ENCODE measurements around the gene MEDAG.
"Not testable (repeated sequence)": the region's sequence is repeated elsewhere in the genome, so short reads cannot be mapped to it uniquely, and the experiment has no call there.

The MEDAG gene

DNA sequence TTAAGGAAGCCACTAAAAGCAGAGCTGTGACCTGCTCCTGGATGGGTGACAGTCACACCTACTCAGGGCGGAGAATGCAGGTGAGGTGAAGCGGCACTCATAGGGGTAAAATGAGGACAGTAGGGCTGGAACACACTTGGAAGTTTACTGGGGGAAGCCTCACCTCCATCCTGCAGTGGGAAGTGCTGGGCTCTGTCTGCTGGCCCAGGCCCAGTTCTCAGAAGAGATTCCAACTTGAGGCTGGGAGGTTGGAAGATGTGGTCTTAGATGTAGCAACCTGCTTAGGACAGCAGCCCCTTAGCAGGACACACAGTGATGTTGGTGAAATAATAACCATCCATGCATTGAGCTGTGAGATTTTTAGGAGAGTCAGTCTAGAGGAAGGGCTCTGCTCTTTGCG is 4.6 kb downstream of the MEDAG start:
- no peak for DNase-seq

DNA sequence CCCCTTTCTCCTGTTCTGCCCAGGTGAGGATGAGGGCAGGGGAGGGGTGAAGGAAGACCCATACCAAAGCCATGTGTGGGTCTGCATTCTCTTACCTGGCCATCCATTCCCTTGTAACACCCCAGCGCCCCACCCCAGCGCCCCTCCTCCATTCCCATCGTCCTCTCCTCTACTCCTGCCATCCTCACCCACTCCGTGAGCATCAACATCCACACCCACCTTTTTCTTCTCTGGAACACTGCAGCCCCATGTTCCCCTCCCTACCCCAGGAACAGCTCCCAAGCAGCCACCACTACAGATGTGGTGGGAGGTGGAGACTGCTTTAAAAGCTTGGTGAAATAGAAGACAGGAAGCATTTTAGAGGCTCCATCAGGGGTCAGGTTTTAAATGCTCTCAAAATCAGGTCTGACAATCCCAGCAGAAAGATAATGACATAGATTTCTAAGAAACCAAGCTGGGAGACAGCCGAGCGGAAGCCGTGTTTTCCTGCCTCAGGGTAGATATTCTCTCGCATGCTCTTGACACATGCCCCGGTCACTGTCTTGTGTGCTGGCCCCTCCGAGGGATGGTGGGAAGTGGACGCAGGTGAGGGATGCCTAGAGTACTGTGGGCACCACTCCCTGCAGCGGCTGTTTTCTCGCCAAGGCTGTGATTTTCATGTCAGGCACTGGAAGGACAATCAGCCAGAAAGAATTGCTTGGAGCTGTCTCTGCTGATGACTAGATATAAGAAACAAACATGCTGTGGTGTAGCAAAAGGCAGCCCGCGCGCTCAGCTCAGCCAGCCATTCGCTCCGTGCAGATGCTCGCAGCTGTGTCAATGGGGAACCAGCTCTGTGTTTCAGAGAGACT is 9.8 kb downstream of the MEDAG start:
- DNase-seq, result no peak

DNA sequence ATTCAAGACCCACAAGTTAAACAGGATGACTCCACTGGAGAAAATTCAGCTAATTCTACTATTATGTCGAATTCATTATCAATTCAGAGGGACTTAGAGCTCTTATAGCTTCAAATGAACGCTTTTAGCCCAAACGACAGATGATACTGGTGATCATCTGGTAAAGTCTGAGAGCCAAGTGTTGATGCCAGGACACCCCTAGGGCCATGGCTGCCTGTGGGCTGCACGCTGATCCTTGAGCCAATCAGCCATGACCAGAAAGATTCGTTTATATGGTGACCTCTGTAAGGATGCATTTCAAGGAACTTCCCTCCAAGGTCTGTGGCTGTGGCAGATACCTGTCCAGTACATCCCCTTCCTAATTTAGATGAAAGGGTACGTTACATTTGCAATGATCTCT is 10.9 kb downstream of the MEDAG start:
- DNase-seq, result no peak

DNA sequence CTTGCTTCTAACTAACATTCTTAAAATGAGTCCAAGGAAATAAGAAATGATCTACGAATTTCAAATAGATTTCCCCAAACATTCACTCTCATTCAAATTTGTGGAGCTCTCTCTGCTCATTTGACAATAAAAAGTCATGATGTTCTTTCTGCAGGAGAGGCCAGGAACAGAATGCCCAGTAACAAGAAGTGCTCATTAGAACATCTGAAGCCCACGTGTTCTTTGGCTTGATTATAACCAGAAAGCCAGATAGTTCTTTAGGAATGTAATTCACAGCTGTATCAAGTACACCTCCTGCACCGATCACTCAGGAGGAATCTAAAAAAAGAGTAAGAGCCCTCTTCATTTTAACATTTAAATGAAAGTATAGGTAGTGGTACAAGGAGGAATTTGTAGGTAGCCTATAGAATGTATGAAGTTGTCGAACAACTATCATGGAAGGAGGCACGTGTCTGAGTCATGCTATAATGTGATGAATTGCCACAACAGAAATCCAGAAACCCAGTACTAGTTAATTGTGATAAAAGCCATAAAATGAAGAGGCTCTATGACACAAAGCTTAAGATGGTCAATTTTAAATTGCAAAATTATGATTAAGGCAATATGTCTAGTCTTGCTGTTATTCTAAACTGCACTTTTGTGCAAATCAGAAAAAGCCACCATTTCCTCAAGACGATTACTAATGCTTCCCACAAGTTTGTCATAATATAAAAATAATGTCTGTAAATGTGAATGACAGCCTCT is 12.8 kb downstream of the MEDAG start:
- DNase-seq, result no peak

DNA sequence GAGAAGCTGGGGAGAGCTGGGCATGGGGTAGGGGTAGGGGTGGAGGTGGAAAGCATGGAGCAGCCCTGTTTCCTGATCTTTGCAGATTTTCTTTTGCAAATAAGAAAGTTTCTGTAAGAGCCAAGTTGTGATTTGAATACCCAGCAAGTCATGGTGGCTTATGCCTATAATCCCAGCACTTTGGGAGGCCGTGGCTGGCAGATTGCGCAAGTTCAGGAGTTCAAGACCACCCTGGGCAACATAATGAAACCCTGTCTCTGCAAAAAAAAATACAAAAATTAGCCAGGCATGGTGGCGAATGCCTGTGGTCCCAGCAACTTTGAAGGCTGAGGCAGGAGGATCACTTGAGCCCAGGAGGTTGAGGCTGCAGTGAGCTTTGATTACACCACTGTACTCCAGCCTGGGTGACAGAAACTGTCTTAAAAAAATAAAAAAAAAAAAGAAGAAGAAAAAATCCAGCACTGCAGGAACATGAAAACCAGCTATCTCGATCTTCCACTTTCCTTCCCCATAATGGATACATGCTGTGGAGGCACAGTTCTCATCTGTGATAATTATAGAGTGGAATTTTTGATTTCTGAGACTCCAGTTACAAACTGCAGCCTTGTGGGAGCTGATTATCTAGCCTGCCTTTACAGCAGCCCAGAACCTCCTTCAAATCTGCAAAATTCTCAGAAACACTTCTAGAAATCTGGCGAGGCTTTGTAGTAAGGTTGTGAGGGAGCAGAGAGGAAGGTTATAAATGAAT is 14.3 kb downstream of the MEDAG start:
- DNase-seq, result no peak

DNA sequence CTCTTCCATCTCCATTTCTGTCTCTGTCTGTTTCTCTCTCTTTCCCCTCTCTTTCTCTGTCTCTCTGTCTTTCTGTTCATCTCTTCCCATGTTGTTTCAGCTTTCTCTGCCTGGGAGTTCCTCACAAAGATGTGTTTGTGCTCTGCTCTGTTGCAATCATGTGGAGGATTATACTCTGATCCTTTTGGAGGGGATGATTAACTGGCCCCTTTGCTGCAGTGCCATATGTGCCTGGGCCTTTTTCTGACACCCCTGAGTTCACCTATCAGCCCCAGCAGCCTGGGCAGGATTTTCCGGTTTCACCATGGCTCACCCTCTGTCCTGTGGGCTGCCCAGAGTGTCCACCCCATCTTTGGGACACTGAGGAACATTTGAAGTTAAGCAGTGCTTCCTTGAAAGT is 17.3 kb downstream of the MEDAG start:
- no peak for DNase-seq

DNA sequence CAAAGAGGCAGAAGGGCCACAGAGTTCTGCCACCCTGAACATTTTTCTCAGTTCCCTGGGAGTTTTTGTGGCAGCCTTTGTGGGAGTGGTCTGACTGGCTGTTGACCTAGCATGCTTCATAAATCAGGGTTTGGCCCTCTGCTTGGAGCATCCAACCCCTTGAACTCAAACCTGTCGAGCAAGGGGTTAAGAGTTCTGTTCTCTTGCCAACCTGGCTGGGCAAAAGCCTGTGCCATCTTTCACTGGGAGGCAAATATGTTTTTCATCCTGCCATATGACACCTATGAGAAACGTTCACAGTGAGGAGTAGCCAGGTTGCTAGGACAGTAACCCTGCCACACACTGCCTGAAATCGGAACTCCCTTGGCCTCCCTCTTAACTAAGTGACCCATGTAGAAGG is 18.6 kb downstream of the MEDAG start:
- no peak for DNase-seq

DNA sequence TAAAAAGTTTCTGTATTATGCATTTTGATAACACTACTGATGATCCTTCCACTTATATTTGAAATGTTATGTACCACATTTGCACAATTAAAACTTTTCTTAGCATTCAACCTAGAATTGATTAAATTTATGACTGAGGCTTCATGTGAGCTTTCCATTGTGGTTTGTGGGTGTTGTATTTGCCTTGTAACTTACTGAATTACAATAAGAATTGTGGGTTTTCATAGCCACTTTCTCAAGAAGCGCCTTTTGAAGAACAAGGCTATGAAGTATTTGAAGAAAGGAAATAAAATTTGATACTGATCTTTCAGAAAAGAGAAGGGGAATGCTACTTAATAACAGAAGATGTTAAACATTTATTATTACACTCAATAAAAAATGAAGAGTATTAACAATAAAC is 19.4 kb downstream of the MEDAG start:
- DNase-seq, result no peak

DNA sequence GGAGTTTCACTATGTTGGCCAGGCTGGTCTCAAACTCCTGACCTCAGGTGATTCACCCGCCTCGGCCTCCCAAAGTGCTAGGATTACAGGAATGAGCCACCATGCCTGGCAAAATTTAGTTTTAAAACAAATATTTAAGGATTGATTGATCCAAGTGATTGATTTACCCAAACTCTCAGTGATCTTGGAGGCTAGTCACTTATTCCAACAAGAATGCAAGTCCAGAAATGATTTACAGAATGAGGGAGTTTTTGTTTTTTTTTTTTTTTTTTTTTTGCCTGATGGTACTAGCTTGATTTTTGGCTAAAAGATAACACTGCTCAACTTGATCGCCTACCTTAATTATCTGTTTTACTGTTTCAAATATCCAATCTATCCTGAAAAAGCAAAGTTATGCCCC is 20.7 kb downstream of the MEDAG start:
- DNase-seq, result no peak

DNA sequence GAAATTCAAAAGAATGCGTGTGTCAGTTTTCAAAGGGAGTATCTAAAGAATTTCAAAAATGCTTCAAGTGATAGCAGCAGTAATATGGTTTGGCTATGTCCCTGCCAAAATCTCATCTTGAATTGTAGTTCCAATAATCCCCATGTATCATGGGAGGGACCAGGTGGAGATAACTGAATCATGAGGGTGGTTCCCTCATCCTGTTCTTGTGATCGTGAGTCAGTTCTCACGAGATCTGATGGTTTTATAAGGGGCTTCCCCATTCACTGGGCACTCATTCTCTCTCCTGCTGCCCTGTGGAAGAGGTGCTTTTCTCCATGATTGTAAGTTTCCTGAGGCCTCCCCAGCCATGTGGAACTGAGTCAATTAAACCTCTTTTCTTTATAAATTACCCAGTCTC is 21.1 kb downstream of the MEDAG start:
- DNase-seq, result not testable (repeated sequence)

DNA sequence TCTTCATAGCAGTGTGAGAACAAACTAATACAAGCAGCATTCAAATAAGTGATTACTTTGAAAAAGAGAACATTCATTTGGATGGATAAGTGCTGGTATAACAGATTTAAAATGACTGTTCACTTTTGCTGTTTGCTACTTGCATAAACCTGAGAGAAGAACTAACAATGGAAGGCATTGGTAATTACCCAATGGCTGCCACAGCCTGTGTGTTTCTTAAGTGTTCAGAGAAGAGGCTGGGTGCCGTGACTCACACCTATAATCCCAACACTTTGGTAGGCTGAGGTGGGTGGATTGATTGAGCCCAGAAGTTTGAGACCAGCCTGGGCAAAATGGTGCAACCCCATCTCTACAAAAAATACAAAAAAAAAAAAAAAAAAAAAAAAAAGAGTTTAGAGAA is 21.5 kb downstream of the MEDAG start:
- no peak for DNase-seq

DNA sequence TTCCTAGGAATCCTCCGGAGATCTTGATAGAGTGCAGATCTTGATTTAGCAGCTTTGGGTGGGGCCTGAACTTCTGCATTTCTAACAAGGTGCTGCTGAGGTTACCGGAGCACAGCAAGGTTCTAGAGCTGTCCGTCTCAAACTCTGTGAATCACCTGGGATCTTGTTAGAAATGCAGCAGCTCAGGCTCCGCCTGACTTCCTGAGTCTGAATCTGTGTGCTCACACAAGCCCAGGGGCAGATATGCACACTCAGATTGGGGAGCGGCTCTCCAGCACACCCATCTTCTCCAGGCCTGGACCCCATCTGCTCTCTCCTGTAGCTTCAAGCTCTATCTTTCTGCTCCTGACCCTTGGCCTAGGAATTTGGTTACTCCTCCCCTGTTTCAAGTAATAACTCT is 22.9 kb downstream of the MEDAG start:
- no peak for DNase-seq

DNA sequence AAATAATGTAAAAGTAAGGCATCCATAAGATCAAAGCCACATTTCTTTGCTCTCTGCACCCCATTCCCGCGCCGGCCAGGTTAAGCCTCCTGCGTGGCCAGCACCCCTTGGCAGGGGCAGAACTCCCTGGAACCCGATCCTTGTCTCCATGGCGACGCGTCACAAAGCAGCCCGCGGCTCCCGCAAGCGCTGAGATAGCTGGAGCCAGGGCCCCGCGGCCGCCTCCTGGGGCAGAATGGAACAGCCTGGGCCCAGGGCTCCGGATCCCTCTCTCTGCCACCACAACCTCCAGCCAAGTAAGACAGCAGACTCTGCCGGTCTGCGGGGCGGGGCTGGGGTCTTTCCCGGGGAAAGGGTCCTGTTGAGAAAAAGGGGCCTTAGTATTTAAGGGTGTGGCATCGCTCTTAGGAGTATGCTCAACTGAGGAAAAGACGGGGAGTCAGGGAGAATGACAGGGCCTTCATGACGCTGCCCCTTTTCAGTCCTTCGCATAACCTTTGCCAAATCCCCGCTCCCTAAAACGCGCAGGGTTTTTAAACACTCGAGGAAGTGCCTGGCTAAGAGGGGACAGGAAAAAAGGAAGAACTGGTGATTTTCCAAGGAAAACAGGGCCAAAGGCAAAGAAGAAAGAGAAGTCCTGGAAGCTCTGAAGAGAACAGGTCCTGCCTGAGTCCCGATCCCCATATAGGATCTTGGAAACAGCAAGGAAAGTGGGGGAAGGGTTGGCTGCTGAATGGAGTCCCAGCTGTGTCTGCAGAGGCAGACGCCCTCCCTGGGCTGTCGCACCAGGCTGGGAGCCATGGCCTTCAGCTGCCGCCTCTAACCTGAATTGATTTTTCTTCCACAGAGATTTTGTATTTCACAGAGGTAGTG is 26.6 kb downstream of the MEDAG start, which contains the start of gene TEX26:
TEX26 (plus strand) TSS at position 176 of the 873 bp plus-strand sequence; CDS start at position 236, 60 bp downstream.
- DNase-seq, result no peak

DNA sequence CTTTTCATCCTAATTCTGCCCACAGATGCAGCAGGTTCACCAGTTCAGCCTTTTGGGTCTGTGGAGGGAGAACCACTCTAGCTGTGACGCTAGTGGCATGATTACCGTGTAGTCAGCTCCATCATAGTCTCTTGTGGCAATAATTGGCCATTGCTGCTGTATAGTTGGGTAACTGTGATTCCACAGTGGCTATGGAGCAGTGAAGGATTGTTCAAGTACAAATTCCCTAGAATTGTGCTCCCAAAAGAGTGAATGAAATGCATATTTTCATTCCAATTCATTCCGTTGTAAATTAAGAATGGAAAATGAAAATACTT is 27.2 kb downstream of the MEDAG start:
- DNase-seq, result no peak

DNA sequence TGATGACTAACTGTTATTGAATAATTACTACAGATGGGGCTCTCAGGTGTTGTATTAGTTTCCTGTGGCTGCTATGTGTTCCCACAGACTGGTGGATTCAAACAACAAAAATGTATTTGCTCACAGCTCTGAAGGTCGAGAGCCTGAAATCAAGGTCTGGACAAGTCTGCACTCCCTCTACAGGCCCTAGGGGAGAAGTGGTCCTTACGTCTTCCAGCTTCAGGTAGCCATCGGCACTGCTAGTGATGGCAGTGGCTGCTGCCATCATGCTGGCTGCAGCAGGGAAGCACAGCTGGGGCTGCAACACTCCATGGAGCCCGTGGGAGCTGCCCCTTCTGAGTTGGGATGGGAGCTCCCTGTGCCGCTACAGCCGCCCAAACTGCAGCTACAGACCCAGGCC is 28.3 kb downstream of the MEDAG start:
- no peak for DNase-seq

DNA sequence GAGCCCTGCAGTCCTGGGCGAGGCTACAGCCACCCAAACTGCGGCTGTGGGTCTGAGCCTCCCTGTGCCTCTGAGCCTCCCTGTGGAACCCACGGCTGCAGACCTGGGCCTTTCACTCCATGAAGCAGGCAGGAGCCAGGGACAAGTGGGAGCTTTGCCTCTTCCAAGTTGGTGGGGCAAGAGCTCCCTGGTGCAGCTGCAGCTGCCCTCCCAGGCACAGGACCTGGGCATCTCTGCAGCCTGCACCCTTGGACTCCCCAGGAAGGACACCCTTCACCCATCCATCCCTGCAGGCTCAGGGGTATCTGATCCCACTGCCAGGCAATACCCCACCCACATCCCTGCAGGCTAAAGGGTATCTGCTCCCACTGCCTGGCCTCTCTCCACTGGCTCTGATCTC is 28.7 kb downstream of the MEDAG start:
- no peak for DNase-seq

DNA sequence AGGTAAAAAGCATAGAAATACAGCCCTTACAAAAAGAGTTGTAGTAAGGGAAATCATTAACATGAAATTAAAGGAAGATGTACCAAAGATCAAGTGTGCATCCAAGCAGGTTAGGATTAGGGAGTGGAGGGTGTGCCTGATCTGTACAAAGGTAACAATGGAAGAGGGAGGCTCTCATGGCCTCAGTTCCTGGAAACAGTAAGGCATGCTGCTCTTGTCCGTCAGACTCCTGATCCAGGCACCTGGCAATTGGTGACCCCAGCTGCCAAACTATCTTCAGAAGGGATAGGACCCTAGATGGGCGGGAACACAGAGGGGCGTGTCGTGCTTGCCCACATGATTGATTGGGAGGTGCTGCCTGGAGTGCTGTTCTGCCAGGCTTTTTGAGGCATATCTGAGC is 30.9 kb downstream of the MEDAG start:
- no peak for DNase-seq

DNA sequence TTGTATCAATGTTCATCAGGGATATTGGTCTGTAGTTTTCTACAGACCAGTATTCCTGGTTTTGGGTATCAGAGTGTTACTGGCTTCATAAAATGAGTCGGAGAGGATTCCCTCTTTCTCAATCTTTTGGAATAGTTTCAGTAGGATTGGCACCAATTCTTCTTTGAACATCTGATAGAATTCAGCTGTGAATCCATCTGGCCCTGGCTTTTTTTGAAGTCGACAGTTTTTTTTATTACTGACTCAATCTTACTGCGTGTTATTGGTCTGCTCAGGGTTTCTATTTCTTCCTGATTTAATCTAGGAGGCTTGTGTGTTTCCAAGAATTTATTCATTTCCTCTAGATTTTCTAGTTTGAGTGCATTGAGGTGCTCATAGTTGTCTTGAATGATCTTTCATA is 37.8 kb downstream of the MEDAG start:
- DNase-seq, result no peak

DNA sequence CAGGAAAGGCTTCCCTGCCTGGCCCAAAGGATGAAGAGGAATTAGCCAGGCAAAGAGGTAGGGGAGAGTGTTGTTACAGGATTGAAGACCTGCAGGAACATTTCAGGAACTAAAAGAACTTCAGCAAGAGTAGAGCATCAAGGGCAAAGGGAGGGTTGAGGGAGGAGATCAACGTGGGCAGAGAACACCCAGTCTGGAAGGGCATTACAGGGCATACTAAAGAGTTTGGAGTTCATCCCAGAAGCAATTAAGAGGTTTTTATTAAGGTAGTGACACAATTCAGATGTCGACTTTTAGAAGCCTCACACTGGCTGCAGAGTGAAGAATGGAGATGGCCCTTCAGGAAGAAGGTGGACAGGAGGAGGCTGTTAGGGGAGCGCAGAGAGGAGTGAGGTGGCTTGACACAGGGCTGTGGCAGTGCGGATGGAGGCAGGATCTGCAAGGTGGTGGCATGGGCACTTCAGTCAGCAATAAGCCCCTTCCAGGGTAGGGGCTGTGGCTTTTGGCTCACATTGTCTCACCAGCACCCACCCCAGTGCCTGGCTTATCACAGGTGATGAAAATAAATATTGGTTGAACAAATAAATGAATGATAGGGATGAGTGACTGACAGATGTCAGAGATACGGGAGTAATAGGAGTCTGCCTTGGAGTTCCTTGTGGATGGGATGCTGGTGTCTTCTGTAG is 51.3 kb downstream of the MEDAG start:
- DNase-seq, result no peak

DNA sequence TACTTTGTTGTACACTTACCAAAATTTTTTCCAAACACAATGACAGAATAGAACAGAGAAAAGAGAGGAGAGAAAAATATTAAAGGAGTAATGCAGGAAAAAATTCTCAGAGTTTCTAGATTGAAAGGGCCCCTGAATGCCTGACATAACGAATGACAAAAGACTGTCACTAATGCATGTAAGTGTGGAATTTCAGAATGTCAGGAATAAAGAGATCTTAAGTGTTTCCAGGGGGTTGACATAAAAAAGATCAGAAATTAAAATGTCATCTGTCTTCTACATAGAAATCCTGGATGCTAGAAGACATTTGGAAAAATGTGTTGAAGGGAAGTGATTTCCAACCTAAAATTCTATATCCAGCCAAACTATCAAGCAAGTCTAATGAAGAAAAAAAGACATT is 53.6 kb downstream of the MEDAG start:
- no peak for DNase-seq

DNA sequence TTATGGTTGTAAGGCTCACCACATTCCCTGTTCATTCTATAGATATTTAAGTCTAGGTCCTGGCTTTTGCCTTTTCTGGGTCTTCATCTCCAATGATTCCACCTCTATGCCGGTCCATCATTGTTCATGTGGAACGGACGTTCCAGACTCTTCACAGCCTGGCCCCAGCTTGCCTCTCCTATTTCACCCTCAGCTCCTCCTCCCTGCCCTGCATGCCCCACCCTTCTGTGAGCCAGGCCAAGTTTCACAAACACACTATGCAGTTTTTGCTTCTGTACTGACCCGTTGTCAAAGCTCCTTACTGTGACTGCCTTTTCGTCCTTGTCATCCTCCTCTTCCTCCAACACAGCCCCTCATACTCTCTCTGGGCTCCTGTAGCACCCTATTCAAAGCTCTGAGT is 57.7 kb downstream of the MEDAG start:
- DNase-seq, result no peak

DNA sequence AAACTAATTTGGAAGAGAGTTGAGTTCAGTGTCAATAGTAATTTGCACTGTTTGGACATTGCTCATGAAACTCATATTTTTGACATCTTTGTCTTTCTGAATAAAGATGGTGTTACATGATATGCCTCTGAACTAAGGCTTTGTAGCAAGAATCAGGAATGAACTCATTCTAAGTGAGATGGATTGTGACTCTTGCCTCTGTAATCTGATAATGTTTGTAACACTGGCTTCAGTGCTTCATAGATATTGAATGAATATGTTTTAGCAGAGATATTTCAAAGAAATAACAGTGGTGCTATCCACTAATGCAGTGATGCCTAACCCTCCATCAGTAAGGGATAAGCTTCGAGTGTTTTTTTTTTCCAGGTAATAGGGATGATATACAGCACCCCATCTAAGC is 59.3 kb downstream of the MEDAG start:
- DNase-seq, result no peak
